Panc1 (cell line): ENCODE results near the gene FCHSD2.
"Not testable (repeated sequence)": the region's sequence is repeated elsewhere in the genome, so short reads cannot be mapped to it uniquely, and the experiment has no call there.

Experiments
- CTCF ChIP-seq: fragments of 450-650 bp; IDR thresholded peaks from 2 replicates; pipeline ENCODE4 v1.5.1; 2017; ENCODE audit warnings: mild to moderate bottlenecking
- POLR2AphosphoS5 ChIP-seq: IDR thresholded peaks from 2 replicates; pipeline ENCODE4 v1.6.1; 2012; ENCODE audit warnings: mild to moderate bottlenecking, low read depth, low read length, moderate library complexity

DNA sequence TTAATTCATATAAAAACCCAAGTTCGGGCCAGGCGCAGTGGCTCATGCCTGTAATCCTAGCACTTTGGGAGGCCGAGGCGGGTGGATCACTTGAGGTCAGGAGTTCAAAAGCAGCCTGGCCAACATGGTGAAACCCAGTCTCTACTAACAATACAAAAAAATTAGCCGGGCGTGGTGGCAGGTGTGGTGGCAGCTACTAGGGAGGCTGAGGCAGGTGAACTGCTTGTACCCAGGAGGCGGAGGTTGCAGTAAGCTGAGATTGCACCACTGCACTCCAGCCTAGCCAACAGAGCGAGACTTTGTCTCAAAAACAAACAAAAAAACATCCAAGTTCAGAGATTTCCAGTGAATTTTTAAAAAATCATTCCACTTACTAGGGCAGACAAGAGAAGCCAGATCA, 5.4 kb downstream of the FCHSD2 start:
- TF ChIP-seq CTCF, POLR2AphosphoS5: not testable (repeated sequence)
